CD14-positive monocyte (primary cell): Measurements from ENCODE around the gene ROBO1. TPM values are rescaled to one million over a fixed set of nuclear protein-coding genes. Genes with fewer than 3 reads are reported as not detected.

Source experiments
- DNase-seq, 3 donors: peaks; one replicate each; pipeline ENCODE4 v3.0.0-alpha.2; 2011 to 2022
- H2AFZ ChIP-seq: 2 replicates; pipeline ENCODE4 v1.6.0; 2012; ENCODE audit warnings: mild to moderate bottlenecking, low read depth, low read length, inconsistent platforms; ENCODE audit not compliant: insufficient read depth, poor library complexity, severe bottlenecking
- H3K27ac ChIP-seq, 2 donors: 1 replicate in 1 of 2; 2 replicates in 1 of 2; pipeline ENCODE4 v1.5.1; 2012 to 2013; ENCODE audit warnings: low read length in 2 of 2, control low read depth in 1 of 2, inconsistent platforms in 1 of 2, low read depth in 1 of 2, mild to moderate bottlenecking in 1 of 2
- H3K27me3 ChIP-seq, 2 donors: one replicate each; pipeline versions ENCODE4 v1.6.0 to v1.6.1; 2011 to 2013; ENCODE audit warnings: low read length in 2 of 2; ENCODE audit not compliant: control insufficient read depth in 2 of 2, insufficient read depth in 2 of 2
- H3K36me3 ChIP-seq, 2 donors: replicated peaks in 1 of 2; 1 replicate in 1 of 2; 2 replicates in 1 of 2; pipeline versions ENCODE4 v1.5.1 to v1.6.1; 2012 to 2013; ENCODE audit warnings: low read length in 2 of 2, control low read depth in 1 of 2, inconsistent platforms in 1 of 2, mild to moderate bottlenecking in 1 of 2; ENCODE audit not compliant: insufficient read depth in 2 of 2, control insufficient read depth in 1 of 2
- H3K4me1 ChIP-seq, 2 donors: 1 replicate in 1 of 2; 2 replicates in 1 of 2; pipeline versions ENCODE4 v1.5.1 to v1.6.1; 2012 to 2013; ENCODE audit warnings: low read length in 2 of 2, control low read depth in 1 of 2, inconsistent platforms in 1 of 2, mild to moderate bottlenecking in 1 of 2, moderate library complexity in 1 of 2; ENCODE audit not compliant: insufficient read depth in 2 of 2, control insufficient read depth in 1 of 2
- H3K4me2 ChIP-seq: replicated peaks from 2 replicates; pipeline ENCODE3; 2012; ENCODE audit warnings: low read length, moderate library complexity, mild to moderate bottlenecking; ENCODE audit not compliant: poor library complexity, severe bottlenecking; ENCODE audit errors: extremely low read depth
- H3K4me3 ChIP-seq, 3 experiments: fragments of 200-600 bp in 1 of 3; sonication (generic) in 1 of 3; replicated peaks in 1 of 3; 1 replicate in 2 of 3; 2 replicates in 1 of 3; pipeline ENCODE4 v1.5.1; 2011 to 2013; ENCODE audit warnings: low read length in 3 of 3, mild to moderate bottlenecking in 3 of 3, control low read depth in 2 of 3, low read depth in 2 of 3, inconsistent platforms in 1 of 3, moderate library complexity in 1 of 3
- H3K79me2 ChIP-seq: 2 replicates; pipeline ENCODE4 v1.6.0; 2012; ENCODE audit warnings: mild to moderate bottlenecking, control low read depth, inconsistent platforms, low read length, moderate library complexity; ENCODE audit not compliant: insufficient read depth
- H3K9ac ChIP-seq: 2 replicates; pipeline ENCODE4 v1.6.0; 2017; ENCODE audit warnings: low read length, mild to moderate bottlenecking; ENCODE audit not compliant: insufficient read depth, poor library complexity, severe bottlenecking
- H3K9me3 ChIP-seq, 2 donors: replicated peaks in 1 of 2; 1 replicate in 1 of 2; 2 replicates in 1 of 2; pipeline versions ENCODE4 v1.5.1 to v1.6.1; 2012 to 2013; ENCODE audit warnings: low read length in 2 of 2, control low read depth in 1 of 2; ENCODE audit not compliant: control insufficient read depth in 1 of 2, insufficient read depth in 1 of 2
- H4K20me1 ChIP-seq: 2 replicates; pipeline ENCODE4 v1.6.0; 2012; ENCODE audit warnings: mild to moderate bottlenecking, low read length, control low read depth, moderate library complexity; ENCODE audit not compliant: insufficient read depth
- H3K27ac Mint-ChIP-seq, 7 donors: one replicate each; pipeline ENCODE4 v1.8.0; 2020; ENCODE audit warnings: mild to moderate bottlenecking in 7 of 7, mixed read lengths in 7 of 7, moderate library complexity in 6 of 7, inconsistent platforms in 2 of 7
- H3K27me3 Mint-ChIP-seq, 3 donors: one replicate each; pipeline ENCODE4 v1.8.0; 2021 to 2022; ENCODE audit warnings: low read depth in 3 of 3, mild to moderate bottlenecking in 3 of 3, mixed read lengths in 3 of 3, moderate library complexity in 3 of 3, inconsistent platforms in 1 of 3
- H3K36me3 Mint-ChIP-seq, 2 donors: one replicate each; pipeline ENCODE4 v1.8.0; 2020; ENCODE audit warnings: mixed read lengths in 2 of 2, inconsistent platforms in 1 of 2, mild to moderate bottlenecking in 1 of 2
- H3K4me1 Mint-ChIP-seq: one replicate; pipeline ENCODE4 v1.8.0; 2020; ENCODE audit warnings: mild to moderate bottlenecking, mixed read lengths
- H3K4me3 Mint-ChIP-seq, 2 donors: one replicate each; pipeline ENCODE4 v1.8.0; 2020; ENCODE audit warnings: mild to moderate bottlenecking in 2 of 2, mixed read lengths in 2 of 2, moderate library complexity in 1 of 2
- H3K9me3 Mint-ChIP-seq, 7 donors: one replicate each; pipeline ENCODE4 v1.8.0; 2020 to 2022; ENCODE audit warnings: mixed read lengths in 7 of 7, mild to moderate bottlenecking in 6 of 7, moderate library complexity in 6 of 7, inconsistent platforms in 2 of 7
- WGBS: methylation state at CpG from one replicate; pipeline ENCODE4 v1.1.5; 2013; ENCODE audit warnings: missing lambda C conversion rate; ENCODE audit not compliant: insufficient coverage; 5-methylcytosine and 5-hydroxymethylcytosine counted together
- intact Hi-C, 2 donors: fragments of 100-400 bp; cut with micrococcal nuclease; formaldehyde crosslinking; loops; one replicate each; pipeline versions ENCODE4 v1.15.0 to v1.15.1; 2023
- polyA plus RNA-seq, 3 donors: library from polyadenylated mRNA; depleted of rRNA in 1 of 3; unstranded in 2 of 3; stranded (reverse) in 1 of 3; fragments of 300-500 nt in 2 of 3; fragments of >200 nt in 1 of 3; fragmentation: Illumina TruSeq in 2 of 3; gene quantifications; 1 replicate in 2 of 3; 2 replicates in 1 of 3; pipeline ENCODE4 v1.2.3, GENCODE V29; 2012 to 2021
- TF ChIP-seq, protein P1 (sequence below): fragments of 200-600 bp; IDR thresholded peaks from one replicate; pipeline ENCODE4 v1.8.0; 2022; ENCODE audit warnings: antibody characterized with exemption, mild to moderate bottlenecking

The ROBO1 gene
- polyA plus RNA-seq, 3 donors = 0.09 to 0.10 TPM; not detected in 1

DNA sequence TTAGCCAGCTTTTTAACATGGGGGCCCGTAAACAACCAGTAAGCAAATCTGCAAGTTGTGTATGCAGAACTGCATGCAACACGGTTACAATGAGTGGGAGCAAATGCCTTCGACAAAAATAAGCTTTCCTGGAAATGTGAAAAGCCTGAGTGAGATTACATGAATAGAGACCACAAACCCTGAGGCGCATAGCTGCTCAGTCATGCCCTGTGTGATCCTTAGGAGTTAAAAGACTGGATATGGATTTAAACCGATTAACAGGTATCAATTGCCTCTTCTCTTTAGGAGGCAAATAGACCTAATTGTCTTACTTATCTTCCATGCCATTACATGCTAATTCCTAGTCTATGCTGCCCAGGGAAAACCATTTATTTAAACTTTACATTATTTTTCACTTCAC lies 810.3 kb downstream of the ROBO1 start:
- H3K4me3 ChIP-seq = no peak overlapping the region
- H3K27ac Mint-ChIP-seq = no peak overlapping the region
- 66% methylated on average over 3 of the region's 5 CpGs for WGBS
- no peak overlapping the region for H3K9ac ChIP-seq
- no peak overlapping the region for H3K27ac ChIP-seq
- no peaks in the 10 kb centered on the region for H3K79me2 ChIP-seq
- H3K9me3 Mint-ChIP-seq = peaks cover 0 to 4% (median 0%) of the 10 kb centered on the region in 7 donors
- no peaks in the 10 kb centered on the region for H3K27me3 ChIP-seq
- no peak for DNase-seq
- no peaks in the 10 kb centered on the region for H3K4me1 Mint-ChIP-seq
- H3K4me2 ChIP-seq = no peak overlapping the region
- no peaks in the 10 kb centered on the region for H3K4me1 ChIP-seq
- no peaks in the 10 kb centered on the region for H3K36me3 ChIP-seq
- TF ChIP-seq, protein P1, sequence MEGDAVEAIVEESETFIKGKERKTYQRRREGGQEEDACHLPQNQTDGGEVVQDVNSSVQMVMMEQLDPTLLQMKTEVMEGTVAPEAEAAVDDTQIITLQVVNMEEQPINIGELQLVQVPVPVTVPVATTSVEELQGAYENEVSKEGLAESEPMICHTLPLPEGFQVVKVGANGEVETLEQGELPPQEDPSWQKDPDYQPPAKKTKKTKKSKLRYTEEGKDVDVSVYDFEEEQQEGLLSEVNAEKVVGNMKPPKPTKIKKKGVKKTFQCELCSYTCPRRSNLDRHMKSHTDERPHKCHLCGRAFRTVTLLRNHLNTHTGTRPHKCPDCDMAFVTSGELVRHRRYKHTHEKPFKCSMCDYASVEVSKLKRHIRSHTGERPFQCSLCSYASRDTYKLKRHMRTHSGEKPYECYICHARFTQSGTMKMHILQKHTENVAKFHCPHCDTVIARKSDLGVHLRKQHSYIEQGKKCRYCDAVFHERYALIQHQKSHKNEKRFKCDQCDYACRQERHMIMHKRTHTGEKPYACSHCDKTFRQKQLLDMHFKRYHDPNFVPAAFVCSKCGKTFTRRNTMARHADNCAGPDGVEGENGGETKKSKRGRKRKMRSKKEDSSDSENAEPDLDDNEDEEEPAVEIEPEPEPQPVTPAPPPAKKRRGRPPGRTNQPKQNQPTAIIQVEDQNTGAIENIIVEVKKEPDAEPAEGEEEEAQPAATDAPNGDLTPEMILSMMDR = no peak
- peaks cover 0 to under 1% (median 0%) of the 10 kb centered on the region in 3 donors for H3K27me3 Mint-ChIP-seq
- H3K4me3 Mint-ChIP-seq = no peak overlapping the region
- intact Hi-C loops = no loop called here
- no peaks in the 10 kb centered on the region for H3K36me3 Mint-ChIP-seq
- no peaks in the 10 kb centered on the region for H4K20me1 ChIP-seq
- no peaks in the 10 kb centered on the region for H3K9me3 ChIP-seq
- H2AFZ ChIP-seq = no peak overlapping the region

GRCh38 chr3:78951342-78951945 lies 816.4 kb downstream of the ROBO1 start:
- H3K79me2 ChIP-seq = no peaks in the 10 kb centered on the region
- no peaks in the 10 kb centered on the region for H3K36me3 Mint-ChIP-seq
- H3K4me1 ChIP-seq = no peaks in the 10 kb centered on the region
- TF ChIP-seq, protein P1 = no peak
- no CpG with 5 or more reads among the region's 4 CpGs for WGBS
- H2AFZ ChIP-seq = no peak overlapping the region
- no peaks in the 10 kb centered on the region for H4K20me1 ChIP-seq
- H3K9ac ChIP-seq = no peak overlapping the region
- H3K27me3 Mint-ChIP-seq = no peaks in the 10 kb centered on the region
- no peak overlapping the region for H3K4me3 ChIP-seq
- H3K27ac Mint-ChIP-seq = no peak overlapping the region
- no peak for DNase-seq
- peaks cover 0 to 3% (median 1%) of the 10 kb centered on the region in 7 donors for H3K9me3 Mint-ChIP-seq
- H3K27ac ChIP-seq = no peak overlapping the region
- no peaks in the 10 kb centered on the region for H3K27me3 ChIP-seq
- no peaks in the 10 kb centered on the region for H3K4me1 Mint-ChIP-seq
- H3K4me3 Mint-ChIP-seq = no peak overlapping the region
- H3K9me3 ChIP-seq = no peaks in the 10 kb centered on the region
- H3K4me2 ChIP-seq = no peak overlapping the region
- H3K36me3 ChIP-seq = no peaks in the 10 kb centered on the region
- intact Hi-C loops = no loop called here
